Measurements from ENCODE around the gene CUEDC1.
A peak's percentile ranks its signal among the peaks of the same experiment; 100 is the strongest.
"Not testable (repeated sequence)": the region's sequence is repeated elsewhere in the genome, so short reads cannot be mapped to it uniquely, and the experiment has no call there.

Gene CUEDC1

DNA sequence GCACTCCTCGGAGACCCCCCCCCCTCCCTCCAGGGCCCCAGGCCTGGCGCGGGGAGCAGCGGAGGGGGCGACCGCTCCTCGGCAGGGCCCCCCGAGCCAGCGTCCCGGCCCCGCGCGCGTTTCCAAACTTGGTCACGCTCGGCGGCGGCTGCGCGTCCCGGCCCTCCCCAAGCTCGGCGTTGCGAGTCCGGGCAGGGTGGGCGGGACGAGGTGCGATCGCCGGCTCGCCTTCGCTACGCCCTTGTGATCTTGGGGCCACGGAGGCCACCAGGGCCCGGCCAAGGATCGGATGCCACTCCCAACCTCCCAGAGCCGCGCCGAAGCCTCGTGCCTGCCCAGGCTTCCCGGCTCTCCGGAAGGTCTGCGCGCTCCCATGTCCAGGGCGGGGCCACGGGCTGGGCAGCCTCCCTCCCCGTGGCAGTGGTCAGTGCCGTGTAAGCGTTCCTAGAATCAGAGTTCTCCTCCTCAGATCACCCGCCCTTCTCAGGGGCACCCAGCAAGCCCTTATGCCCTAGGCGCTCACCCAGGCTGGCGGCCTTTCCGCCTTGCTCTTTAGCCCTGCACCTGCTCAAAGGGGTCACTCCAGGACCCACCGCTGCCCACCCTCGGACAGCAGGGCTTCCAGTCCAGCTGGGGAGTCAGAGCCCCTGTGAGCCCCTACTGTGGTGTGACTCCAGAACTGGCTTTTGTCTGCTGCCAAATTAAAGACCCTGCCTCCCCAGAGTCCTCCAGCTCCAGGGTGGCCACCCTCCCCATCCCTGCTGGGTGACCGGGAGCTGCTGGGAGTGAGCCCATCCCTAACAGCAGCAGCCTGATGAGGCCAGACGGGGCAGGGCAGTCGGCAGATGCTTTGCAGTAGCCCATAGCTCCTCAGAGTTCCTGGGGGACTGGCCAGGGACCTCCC lies 93.2 kb downstream of the CUEDC1 start:
- DNase-seq (ENCODE audit: low read depth in 2 of 2) = no peak

DNA sequence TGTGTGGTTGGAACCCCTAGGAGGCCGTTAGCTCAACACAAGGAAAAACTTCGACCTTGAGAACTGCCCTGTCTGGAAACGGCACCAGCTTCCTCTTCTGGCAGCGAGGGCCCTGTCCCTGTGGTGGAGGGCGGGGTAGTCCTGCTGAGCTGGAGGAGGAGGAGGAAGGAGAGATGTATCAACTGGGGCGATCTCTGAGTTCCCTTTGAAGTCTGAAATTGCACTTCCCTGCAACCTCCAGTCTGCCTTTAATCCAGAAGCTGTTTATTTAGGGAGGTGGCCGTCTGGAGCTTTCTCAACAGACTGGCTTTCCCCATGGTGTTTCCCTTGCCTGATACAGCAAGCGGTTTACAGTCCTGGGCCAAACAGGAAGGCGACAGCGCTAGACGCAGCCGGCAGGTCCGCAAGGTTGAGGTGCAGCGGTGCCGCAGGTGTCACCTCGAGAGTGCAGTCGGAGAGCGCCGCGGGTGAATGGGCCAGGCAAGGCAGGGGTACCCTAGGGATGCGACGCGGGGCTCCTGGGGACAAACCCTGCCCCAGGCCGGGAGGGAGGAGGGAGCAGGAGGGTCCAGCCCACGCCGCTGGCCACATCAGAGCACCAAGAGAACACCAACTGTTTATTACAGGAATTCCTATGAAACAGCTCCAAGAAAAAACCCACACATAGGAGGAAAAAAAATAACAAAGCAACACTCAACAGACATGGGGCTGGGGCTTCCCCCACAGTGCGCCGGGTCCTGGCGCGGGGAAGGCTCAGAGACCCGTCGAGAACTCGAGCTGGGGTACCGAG lies 94.0 kb downstream of the CUEDC1 start:
- no peak for DNase-seq (ENCODE audit: low read depth in 2 of 2)

GRCh38 chr17:57860414-57860999 lies 94.7 kb downstream of the CUEDC1 start:
- DNase-seq (ENCODE audit: low read depth in 2 of 2) = no peak

GRCh38 chr17:57859601-57860413 lies 95.4 kb downstream of the CUEDC1 start:
- no peak for DNase-seq (ENCODE audit: low read depth in 2 of 2)

- DNase-seq (ENCODE audit: low read depth in 2 of 2) = no peak
Observed at GRCh38 chr17:57858838-57859237, 96.4 kb downstream of the CUEDC1 start.

- DNase-seq (ENCODE audit: low read depth in 2 of 2) = no peak
Observed at GRCh38 chr17:57856792-57857620, 98.2 kb downstream of the CUEDC1 start.

DNA sequence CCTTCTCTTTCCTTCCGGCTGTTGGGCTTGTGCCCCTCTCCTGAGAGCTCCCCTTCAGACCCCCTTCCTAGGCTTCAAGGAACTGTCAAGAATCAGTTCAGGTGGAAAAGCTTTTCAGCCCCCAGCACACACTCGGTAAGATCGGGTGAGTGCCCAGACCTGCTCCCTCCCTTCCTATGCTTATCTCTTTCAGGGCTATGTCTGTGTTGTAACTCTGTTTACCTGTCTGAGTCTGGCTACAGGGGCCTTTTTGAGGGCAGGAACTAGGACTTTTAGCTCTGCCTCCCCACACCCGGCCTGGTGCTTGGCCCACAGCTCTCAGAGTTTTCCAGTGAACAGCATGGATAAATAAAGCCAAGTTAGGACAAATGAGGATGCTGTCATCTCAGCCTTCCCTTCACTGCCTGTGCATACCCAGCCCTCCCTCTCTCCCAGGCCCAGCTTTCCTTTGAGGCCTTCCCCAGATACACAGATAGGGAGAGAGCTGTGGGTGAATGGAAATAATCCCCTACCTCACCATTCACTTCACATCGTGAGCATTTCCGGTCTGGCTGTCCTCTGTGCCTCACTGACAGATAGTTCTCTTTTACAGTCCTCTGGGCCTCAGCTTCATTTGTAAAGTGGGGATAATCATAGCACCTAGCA lies 99.7 kb downstream of the CUEDC1 start:
- no peak for DNase-seq (ENCODE audit: low read depth in 2 of 2)

GRCh38 chr17:57853695-57854094 lies 101.5 kb downstream of the CUEDC1 start:
- DNase-seq (ENCODE audit: low read depth in 2 of 2) = no peak

- DNase-seq (ENCODE audit: low read depth in 2 of 2) = no peak
Observed at GRCh38 chr17:57852955-57853328, 102.3 kb downstream of the CUEDC1 start.

DNA sequence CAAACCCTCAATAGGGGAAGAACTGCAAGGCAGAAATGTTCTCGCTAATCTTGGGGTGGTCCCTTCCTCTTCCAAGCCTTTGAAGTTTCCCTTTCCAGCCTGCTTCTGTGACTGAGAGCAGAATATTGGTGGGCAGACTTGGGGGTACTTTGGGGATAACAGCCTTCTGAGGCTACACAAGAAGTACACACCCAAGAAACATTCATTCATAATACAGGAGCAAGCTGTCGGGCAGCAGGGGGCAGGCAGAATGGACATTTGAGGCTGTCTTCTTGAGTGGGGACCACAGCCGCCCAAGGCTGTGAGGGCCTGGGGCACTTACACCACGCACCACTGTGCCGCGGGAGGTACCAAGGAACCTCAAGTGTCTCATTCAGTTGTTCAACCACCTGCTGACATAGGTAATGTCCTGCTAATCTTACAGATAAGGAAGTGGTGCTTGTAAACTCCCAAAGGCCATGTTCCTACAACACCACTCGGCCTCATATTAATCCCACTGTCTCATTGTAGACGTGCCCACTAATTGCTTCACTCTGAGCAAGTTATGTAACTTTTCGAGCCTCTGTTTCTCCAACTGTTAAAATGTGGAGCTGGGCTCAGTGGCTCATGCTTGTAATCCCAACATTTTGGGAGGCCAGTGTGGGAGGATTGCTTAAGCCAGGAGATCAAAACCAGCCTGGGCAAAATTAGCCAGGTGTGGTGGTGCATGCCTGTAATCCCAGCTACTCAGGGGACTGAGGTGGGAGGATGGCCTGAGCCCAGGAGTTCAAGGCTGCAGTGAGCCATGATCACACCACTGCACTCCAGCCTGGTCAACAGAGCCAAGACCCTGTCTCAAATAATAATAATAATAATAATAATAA lies 102.9 kb downstream of the CUEDC1 start:
- no peak for DNase-seq (ENCODE audit: low read depth in 2 of 2)

- peak; percentile 85 to 89 for DNase-seq (ENCODE audit: low read depth in 2 of 2)
Observed at GRCh38 chr17:57849874-57850754, 105.1 kb downstream of the CUEDC1 start, which contains the start of gene MRPS23. Gene MRPS23 (minus strand): TSS chr17:57850044. CDS start chr17:57850010, 34 bp downstream.

DNA sequence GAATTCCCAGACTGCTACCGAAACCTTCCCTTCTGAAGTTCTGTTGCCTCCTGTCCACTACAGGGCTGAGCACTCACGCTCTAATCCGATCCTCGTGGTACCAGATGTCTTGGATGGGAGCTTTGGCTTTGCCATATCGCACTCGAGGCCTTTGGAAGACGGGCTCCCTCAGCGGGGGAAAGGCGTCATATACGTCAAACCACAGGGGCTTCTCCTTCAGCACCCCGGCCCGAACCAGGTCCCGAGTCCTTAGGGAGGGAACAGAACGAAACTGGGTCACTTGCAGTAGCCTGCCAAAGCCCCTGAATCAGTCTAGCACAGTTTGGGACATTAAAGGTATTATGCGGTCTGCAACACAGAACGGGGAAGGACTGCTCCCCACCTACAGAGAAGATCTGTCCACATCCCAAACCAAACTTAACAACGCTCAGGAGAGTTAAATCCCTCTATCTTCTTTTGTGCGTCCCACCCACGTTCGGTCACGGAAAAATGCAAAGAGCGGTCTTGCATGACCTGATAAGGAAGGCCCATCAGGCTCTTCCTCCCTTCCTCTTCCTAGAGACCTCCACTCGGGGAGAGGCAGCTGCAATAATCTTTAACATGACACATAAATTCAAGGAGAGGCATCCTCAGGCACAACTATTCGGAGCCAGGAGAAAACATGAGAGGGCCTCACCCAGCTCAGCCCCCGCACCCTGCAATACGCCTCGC lies 105.9 kb downstream of the CUEDC1 start:
- no peak for DNase-seq (ENCODE audit: low read depth in 2 of 2)

DNA sequence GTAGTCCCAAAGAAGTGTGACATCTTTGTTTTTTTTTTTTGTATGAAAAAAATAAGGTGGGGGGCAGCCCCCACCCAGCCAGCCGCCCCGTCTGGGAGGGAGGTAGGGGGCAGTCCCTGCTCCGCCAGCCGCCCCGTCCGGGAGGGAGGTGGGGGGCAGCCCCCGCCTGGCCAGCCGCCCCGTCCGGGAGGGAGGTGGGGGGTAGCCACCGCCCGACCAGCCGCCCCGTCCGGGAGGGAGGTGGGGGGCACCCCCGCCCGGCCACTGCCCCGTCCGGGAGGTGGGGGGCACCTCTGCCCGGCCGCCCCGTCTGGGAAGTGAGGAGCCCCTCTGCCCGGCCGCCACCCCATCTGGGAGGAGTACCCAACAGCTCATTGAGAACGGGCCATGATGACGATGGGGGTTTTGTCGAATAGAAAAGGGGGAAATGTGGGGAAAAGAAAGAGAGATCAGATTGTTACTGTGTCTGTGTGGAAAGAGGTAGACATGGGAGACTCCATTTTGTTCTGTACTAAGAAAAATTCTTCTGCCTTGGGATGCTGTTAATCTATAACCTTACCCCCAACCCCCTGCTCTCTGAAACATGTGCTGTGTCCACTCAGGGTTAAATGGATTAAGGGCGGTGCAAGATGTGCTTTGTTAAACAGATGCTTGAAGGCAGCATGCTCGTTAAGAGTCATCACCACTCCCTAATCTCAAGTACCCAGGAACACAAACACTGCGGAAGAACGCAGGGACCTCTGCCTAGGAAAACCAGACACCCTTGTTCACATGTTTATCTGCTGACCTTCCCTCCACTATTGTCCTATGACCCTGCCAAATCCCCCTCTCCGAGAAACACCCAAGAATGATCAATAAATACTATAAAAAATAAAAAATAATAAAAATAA lies 108.9 kb downstream of the CUEDC1 start:
- DNase-seq (ENCODE audit: low read depth in 2 of 2) = not testable (repeated sequence)

- no peak for DNase-seq (ENCODE audit: low read depth in 2 of 2)
Observed at GRCh38 chr17:57842280-57842679, 112.9 kb downstream of the CUEDC1 start.

GRCh38 chr17:57839571-57839923 lies 115.7 kb downstream of the CUEDC1 start:
- no peak for DNase-seq (ENCODE audit: low read depth in 2 of 2)

GRCh38 chr17:57838857-57839570 lies 116.2 kb downstream of the CUEDC1 start:
- DNase-seq (ENCODE audit: low read depth in 2 of 2) = no peak

Measured in stimulated activated CD8-positive, alpha-beta memory T cell treated with anti-CD3 and anti-CD28 coated beads, Interleukin-7, amount 100 ng/mL, for 1 hour (primary cell).